Measurements from ENCODE around the gene DNAJC10. TPM values are rescaled to one million over a fixed set of nuclear protein-coding genes. Genes with fewer than 3 reads are reported as not detected.

DNAJC10 gene
- total and polyA plus RNA-seq, 9 of the 15 experiments (the other 6 are each of a cell fraction or from before 2014, with no cell fraction given): 9.8 to 77.7 (median 57.3) TPM

GRCh38 chr2:182715892-182716649 is at the start of gene DNAJC10 (continued):
- TF ChIP-seq SAP30 (IDR thresholded peaks at IDR 0.05; ENCODE audit: borderline replicate concordance, insufficient read depth, low read depth, low read length, poor library complexity, severe bottlenecking): peak; percentile 30
- TF ChIP-seq XRCC5 (IDR thresholded peaks at IDR 0.05; ENCODE audit: low read depth, low read length): peak; percentile 16; the same call in 1 of the 2 replicates
- peak; percentile 58; the same call in 1 of the 2 replicates for TF ChIP-seq ZNF76 (CRISPR knock-in tag; IDR thresholded peaks at IDR 0.05; ENCODE audit: borderline replicate concordance)
- TF ChIP-seq ESRRA (IDR thresholded peaks at IDR 0.05; ENCODE audit: borderline replicate concordance, low read depth): peak; percentile 74
- TF ChIP-seq NR2C2 (CRISPR knock-in tag; IDR thresholded peaks at IDR 0.05): peak; percentile 67; the same call in 1 of the 2 replicates
- TF ChIP-seq NR2C2 (tag; IDR thresholded peaks at IDR 0.05): no peak
- 0 out of 2 replicates have a peak, but pooled peaks have one; percentile 42 for TF ChIP-seq ELF2 (CRISPR knock-in tag; IDR thresholded peaks at IDR 0.05)
- peak; percentile 40; the same call in 1 of the 2 replicates for TF ChIP-seq ETV1 (tag; conservative IDR thresholded peaks at IDR 0.05; ENCODE audit: low read depth)
- peak; percentile 13; the same call in 1 of the 2 replicates for TF ChIP-seq THAP7 (CRISPR knock-in tag; IDR thresholded peaks at IDR 0.05)
- TF ChIP-seq E2F5 (CRISPR knock-in tag; IDR thresholded peaks at IDR 0.05): peak; percentile 90; the same call in 1 of the 2 replicates
- TF ChIP-seq FOXA3 (CRISPR knock-in tag; conservative IDR thresholded peaks at IDR 0.05 in 1 of 2, IDR thresholded peaks at IDR 0.05 in 1 of 2): peak in 1 of 2 experiments; percentile 69; a peak in 1 of 4 replicates
- no peak for TF ChIP-seq ZNF253 (CRISPR knock-in tag; conservative IDR thresholded peaks at IDR 0.05)
- no peak; the same call in 1 of the 2 replicates for TF ChIP-seq CAMTA2 (CRISPR knock-in tag; conservative IDR thresholded peaks at IDR 0.05)
- TF ChIP-seq CTBP1 (IDR thresholded peaks at IDR 0.05; ENCODE audit: borderline replicate concordance): peak; percentile 94
- TF ChIP-seq PCBP1 (IDR thresholded peaks at IDR 0.05; ENCODE audit: low read depth, low read length, poor library complexity, severe bottlenecking): peak; percentile 68
- peak; percentile 85 for TF ChIP-seq ZNF511 (CRISPR knock-in tag; IDR thresholded peaks at IDR 0.05)
- TF ChIP-seq CBX1 (IDR thresholded peaks at IDR 0.05; ENCODE audit: low read depth): peak; percentile 93
- no peak for TF ChIP-seq ZKSCAN8 (CRISPR knock-in tag; IDR thresholded peaks at IDR 0.05)
- 0 out of 2 replicates have a peak, but pooled peaks have one; percentile 60 for TF ChIP-seq ZC3H11A (IDR thresholded peaks at IDR 0.05; ENCODE audit: low read depth, low read length)
- TF ChIP-seq ZNF232 (CRISPR knock-in tag; IDR thresholded peaks at IDR 0.05): no peak
- no peak for TF ChIP-seq TCF3 (CRISPR knock-in tag; IDR thresholded peaks at IDR 0.05)
- peak; percentile 89 for TF ChIP-seq ZNF143 (CRISPR knock-in tag; IDR thresholded peaks at IDR 0.05)
- TF ChIP-seq STAT6 (CRISPR knock-in tag; IDR thresholded peaks at IDR 0.05): no peak
